ENCODE results near the gene CORO1C.

The CORO1C gene

DNA sequence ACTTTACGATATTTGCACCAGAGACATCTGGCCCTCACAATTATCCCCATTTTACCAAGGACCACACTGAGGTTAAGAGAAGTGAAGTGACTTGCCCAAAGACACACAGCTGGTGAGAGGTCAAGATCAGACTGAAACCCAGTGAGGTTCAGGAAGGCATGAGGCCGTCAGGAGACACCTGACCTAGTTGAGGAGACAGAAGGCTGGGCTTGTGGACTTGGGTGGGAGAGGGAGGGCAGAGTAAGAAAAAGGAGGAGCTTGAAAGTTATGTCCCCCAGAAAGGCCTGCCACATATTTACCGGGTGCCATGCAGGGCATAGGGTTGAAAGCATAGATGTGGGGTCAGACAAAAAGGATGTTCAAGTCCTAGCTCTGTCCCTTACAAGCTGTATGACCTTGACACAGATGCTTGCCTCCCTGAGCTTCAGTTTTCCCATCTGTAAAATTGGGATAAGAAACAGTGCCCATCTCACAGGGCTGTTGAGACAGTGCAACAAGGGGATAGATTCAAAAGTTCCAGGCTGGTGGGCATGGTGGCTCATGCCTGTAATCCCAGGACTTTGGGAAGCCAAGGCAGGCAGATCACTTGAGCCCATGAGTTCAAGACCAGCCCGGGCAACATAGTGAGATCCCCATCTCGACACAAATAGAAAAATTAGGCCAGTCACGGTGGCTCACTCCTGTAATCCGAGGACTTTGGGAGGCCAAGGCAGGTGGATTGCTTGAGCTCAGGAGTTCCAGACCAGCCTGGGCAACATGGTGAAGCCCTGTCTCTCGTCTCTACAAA, 104.0 kb downstream of the CORO1C start:
- peak overlapping the region; percentile 76 to 91 for H3K4me3 ChIP-seq (ENCODE audit: low read depth in 1 of 2, low read length in 1 of 2)
- H3K9me3 ChIP-seq = no peaks in the 10 kb centered on the region
- H3K27me3 ChIP-seq = no peaks in the 10 kb centered on the region
- peaks cover 78% of the 10 kb centered on the region for H3K36me3 ChIP-seq
- peaks cover 57 to 74% of the 10 kb centered on the region in 2 experiments for H3K4me1 ChIP-seq (ENCODE audit: control insufficient read depth in 1 of 2, insufficient read depth in 1 of 2, low read depth in 1 of 2, low read length in 1 of 2)
- H3K27ac ChIP-seq = peak overlapping the region; percentile 98
- TF ChIP-seq, protein P1, sequence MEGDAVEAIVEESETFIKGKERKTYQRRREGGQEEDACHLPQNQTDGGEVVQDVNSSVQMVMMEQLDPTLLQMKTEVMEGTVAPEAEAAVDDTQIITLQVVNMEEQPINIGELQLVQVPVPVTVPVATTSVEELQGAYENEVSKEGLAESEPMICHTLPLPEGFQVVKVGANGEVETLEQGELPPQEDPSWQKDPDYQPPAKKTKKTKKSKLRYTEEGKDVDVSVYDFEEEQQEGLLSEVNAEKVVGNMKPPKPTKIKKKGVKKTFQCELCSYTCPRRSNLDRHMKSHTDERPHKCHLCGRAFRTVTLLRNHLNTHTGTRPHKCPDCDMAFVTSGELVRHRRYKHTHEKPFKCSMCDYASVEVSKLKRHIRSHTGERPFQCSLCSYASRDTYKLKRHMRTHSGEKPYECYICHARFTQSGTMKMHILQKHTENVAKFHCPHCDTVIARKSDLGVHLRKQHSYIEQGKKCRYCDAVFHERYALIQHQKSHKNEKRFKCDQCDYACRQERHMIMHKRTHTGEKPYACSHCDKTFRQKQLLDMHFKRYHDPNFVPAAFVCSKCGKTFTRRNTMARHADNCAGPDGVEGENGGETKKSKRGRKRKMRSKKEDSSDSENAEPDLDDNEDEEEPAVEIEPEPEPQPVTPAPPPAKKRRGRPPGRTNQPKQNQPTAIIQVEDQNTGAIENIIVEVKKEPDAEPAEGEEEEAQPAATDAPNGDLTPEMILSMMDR (IDR thresholded peaks at IDR 0.05) = no peak

DNA sequence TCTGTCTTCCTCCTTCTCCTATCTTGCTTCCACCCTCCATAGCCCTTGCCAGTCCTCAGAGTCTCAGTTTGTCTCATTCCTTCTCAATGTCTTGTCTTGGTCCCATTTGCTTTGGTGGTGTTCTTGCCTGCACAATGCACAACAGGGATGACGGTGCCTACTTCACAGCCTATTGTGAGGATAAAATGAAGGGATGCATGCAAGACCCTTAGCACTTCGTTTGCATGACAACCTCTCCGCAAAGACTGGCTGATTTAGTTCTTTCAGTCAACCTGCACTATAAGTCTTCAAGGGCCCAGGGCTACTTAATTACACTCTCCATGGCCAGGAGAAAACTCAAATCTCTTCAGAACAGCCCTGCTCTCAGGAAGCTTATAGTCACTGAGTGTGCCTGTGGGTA, 106.1 kb downstream of the CORO1C start:
- Histone ChIP-seq H3K4me3 (ENCODE audit: low read depth in 1 of 2, low read length in 1 of 2) (no peak overlapping the region), H3K27me3 (no peaks in the 10 kb centered on the region), H3K27ac (peak overlapping the region; percentile 80), H3K4me1 (ENCODE audit: control insufficient read depth in 1 of 2, insufficient read depth in 1 of 2, low read depth in 1 of 2, low read length in 1 of 2) (peaks cover 62 to 72% of the 10 kb centered on the region in 2 experiments), H3K36me3 (peaks cover 94% of the 10 kb centered on the region), H3K9me3 (no peaks in the 10 kb centered on the region)
- TF ChIP-seq, protein P1 (IDR thresholded peaks at IDR 0.05) = no peak

DNA sequence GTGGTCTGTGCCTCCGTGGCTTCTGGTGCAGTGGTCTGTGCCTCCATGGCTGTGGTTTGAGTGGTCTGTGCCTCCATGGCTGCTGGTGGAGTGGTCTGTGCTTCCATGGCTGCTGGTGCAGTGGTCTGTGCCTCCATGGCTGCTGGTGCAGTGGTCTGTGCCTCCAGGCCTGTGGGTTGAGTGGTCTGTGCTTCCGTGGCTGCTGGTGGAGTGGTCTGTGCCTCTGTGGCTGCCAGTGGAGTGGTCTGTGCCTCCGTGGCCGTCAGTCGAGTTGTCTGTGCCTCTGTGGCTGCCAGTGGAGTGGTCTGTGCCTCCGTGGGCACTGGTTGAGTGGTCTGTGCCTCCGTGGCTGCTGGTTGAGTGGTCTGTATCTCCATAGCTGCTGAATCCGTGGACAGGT, 107.7 kb downstream of the CORO1C start:
- Histone ChIP-seq H3K9me3 (no peaks in the 10 kb centered on the region), H3K4me3 (ENCODE audit: low read depth in 1 of 2, low read length in 1 of 2) (no peak overlapping the region), H3K4me1 (ENCODE audit: control insufficient read depth in 1 of 2, insufficient read depth in 1 of 2, low read depth in 1 of 2, low read length in 1 of 2) (peaks cover 56 to 68% of the 10 kb centered on the region in 2 experiments), H3K27ac (peak overlapping the region; percentile 80), H3K36me3 (peaks cover 94% of the 10 kb centered on the region), H3K27me3 (no peaks in the 10 kb centered on the region)
- TF ChIP-seq, protein P1 (IDR thresholded peaks at IDR 0.05) = no peak

DNA sequence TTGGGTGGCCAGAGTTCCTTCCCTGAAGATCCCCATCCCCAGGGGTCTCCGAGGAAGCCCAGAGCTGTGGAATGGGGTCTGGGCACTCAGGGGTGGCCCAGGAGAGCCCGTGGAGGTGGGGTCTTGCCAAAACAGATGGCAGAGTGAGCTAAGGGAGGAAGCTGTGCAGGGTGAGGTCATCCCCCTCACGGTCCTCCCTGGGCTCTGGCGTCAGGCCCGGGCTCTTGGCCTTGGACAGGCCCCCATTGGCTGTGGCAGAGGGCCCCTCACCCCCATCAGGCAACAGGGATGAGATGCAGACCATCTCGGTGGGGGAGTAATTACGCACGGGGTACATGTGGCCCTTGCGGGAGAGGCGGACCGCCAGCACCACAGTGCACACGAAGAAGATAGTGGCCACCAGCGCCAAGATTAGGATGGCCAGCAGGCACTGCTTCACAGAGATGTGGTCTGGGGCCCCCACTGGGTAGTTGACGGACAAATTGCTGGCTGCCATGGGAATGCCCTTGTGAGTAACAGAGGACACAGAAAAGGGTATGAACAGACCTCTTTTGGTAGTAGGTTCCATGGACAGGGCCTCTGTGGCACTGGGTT, 108.3 kb downstream of the CORO1C start:
- Histone ChIP-seq H3K4me1 (ENCODE audit: control insufficient read depth in 1 of 2, insufficient read depth in 1 of 2, low read depth in 1 of 2, low read length in 1 of 2) (peaks cover 56 to 68% of the 10 kb centered on the region in 2 experiments), H3K36me3 (peaks cover 88% of the 10 kb centered on the region), H3K4me3 (ENCODE audit: low read depth in 1 of 2, low read length in 1 of 2) (peak overlapping the region in 1 of 2 experiments; percentile 16), H3K27ac (peak overlapping the region; percentile 80), H3K27me3 (no peaks in the 10 kb centered on the region), H3K9me3 (no peaks in the 10 kb centered on the region)
- TF ChIP-seq, protein P1 (IDR thresholded peaks at IDR 0.05) = no peak

DNA sequence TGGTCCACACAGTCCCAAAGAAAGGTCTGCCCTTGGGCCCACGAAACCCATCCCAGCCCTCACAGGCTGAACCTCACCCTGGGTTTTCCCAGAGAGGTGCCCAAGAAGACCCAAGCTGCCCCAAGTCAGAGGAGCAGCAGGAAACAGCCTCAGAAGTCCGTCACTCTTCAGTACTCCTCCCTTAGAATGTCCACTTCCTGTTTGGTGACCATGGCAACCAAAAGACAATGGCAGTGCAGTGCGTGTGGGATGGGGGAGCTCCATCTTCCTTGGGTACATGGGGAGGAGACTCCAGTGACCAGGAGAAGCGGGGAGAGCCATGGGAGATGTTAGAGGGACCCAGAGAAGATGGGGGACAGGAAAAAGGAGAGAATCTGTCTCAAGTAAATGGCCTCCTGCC, 108.9 kb downstream of the CORO1C start:
- peak overlapping the region; percentile 80 for H3K27ac ChIP-seq
- no peaks in the 10 kb centered on the region for H3K27me3 ChIP-seq
- no peaks in the 10 kb centered on the region for H3K9me3 ChIP-seq
- TF ChIP-seq, protein P1 (IDR thresholded peaks at IDR 0.05) = no peak
- peaks cover 83% of the 10 kb centered on the region for H3K36me3 ChIP-seq
- H3K4me1 ChIP-seq (ENCODE audit: control insufficient read depth in 1 of 2, insufficient read depth in 1 of 2, low read depth in 1 of 2, low read length in 1 of 2) = peaks cover 56 to 68% of the 10 kb centered on the region in 2 experiments
- peak overlapping the region; percentile 16 to 20 for H3K4me3 ChIP-seq (ENCODE audit: low read depth in 1 of 2, low read length in 1 of 2)

Data from neutrophil (primary cell).